HG03280 (cell line): ENCODE measurements around the gene TEPSIN.

ENCODE experiments used
- ATAC-seq: cut with Tn5 transposase; IDR thresholded peaks from one replicate; pipeline ENCODE4 v1.9.1; 2021; ENCODE audit warnings: mild to moderate bottlenecking, moderate library complexity; ENCODE audit not compliant: unreplicated experiment

The TEPSIN gene

GRCh38 chr17:81270279-81270678 lies 31.4 kb upstream of the TEPSIN start:
- no peak for ATAC-seq

- no peak for ATAC-seq
These were observed 28.7 kb upstream of the TEPSIN start for GRCh38 chr17:81267390-81268067.

- no peak for ATAC-seq
These were observed 26.7 kb upstream of the TEPSIN start for GRCh38 chr17:81265576-81265975.

- ATAC-seq: no peak
These were observed 25.8 kb upstream of the TEPSIN start for GRCh38 chr17:81264640-81265039.

- ATAC-seq: no peak
These were observed 24.7 kb upstream of the TEPSIN start for GRCh38 chr17:81263371-81264181.

GRCh38 chr17:81261582-81262336 lies 22.9 kb upstream of the TEPSIN start:
- ATAC-seq: no peak

- no peak for ATAC-seq
These were observed 22.2 kb upstream of the TEPSIN start for GRCh38 chr17:81261096-81261495.

- ATAC-seq: no peak
These were observed 21.8 kb upstream of the TEPSIN start for GRCh38 chr17:81260641-81261040.

GRCh38 chr17:81260171-81260570 lies 21.3 kb upstream of the TEPSIN start:
- no peak for ATAC-seq

- no peak for ATAC-seq
These were observed 20.3 kb upstream of the TEPSIN start for GRCh38 chr17:81259058-81259605.

GRCh38 chr17:81258292-81258691 lies 19.4 kb upstream of the TEPSIN start:
- ATAC-seq: no peak

- ATAC-seq: no peak
These were observed 18.7 kb upstream of the TEPSIN start for GRCh38 chr17:81257533-81257932.

GRCh38 chr17:81256616-81257015 lies 17.8 kb upstream of the TEPSIN start:
- no peak for ATAC-seq

- no peak for ATAC-seq
These were observed 16.3 kb upstream of the TEPSIN start for GRCh38 chr17:81254955-81255717.

- ATAC-seq: no peak
These were observed 14.7 kb upstream of the TEPSIN start for GRCh38 chr17:81253358-81254131.

GRCh38 chr17:81252987-81253329 lies 14.1 kb upstream of the TEPSIN start:
- ATAC-seq: no peak

GRCh38 chr17:81252326-81252986 lies 13.6 kb upstream of the TEPSIN start:
- ATAC-seq: no peak

GRCh38 chr17:81251709-81252301 lies 12.9 kb upstream of the TEPSIN start:
- no peak for ATAC-seq

GRCh38 chr17:81251094-81251708 lies 12.3 kb upstream of the TEPSIN start:
- no peak for ATAC-seq
